ENCODE data around the gene SUSD3.

DNA sequence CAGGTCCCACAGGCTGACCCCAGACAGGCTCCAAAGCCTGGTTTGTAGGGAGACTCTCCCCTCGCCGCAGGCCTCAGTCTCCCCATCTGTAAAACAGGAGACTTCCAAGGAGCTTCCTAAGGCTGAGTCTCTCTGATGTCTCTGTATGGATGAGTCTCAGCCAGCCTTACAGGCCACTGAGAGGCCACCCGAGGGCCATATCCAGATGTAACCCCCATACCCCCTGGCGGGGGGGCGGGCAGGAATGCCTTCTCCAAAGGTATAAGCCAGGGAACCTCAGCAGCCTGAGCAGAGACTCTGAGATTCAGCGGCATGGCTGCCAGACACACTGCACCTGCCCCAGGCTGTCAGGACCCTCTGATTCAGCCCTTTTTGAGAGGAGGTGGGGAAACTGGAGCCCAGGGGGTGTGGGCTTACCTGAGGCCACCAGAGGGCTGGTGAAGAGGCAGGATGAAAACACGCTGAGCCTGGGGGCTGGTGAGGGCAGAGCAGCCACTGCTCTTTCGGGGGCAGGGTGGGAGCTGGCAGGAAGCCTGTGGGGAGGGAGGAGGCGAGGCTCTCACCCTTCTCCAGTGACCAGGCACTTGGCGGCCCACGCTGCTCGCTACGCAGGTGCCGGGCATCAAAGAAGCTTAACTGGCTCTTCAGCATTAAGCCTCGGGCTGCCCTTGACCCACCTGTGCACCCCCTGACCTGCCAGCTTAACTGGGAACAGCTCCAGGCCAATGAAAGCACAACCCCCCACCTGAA lies 5.5 kb upstream of the SUSD3 start:
- TF ChIP-seq, protein P1, sequence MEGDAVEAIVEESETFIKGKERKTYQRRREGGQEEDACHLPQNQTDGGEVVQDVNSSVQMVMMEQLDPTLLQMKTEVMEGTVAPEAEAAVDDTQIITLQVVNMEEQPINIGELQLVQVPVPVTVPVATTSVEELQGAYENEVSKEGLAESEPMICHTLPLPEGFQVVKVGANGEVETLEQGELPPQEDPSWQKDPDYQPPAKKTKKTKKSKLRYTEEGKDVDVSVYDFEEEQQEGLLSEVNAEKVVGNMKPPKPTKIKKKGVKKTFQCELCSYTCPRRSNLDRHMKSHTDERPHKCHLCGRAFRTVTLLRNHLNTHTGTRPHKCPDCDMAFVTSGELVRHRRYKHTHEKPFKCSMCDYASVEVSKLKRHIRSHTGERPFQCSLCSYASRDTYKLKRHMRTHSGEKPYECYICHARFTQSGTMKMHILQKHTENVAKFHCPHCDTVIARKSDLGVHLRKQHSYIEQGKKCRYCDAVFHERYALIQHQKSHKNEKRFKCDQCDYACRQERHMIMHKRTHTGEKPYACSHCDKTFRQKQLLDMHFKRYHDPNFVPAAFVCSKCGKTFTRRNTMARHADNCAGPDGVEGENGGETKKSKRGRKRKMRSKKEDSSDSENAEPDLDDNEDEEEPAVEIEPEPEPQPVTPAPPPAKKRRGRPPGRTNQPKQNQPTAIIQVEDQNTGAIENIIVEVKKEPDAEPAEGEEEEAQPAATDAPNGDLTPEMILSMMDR (IDR thresholded peaks at IDR 0.05) = no peak
- TF ChIP-seq POLR2A (IDR thresholded peaks at IDR 0.05) = no peak

Measured in Peyer's patch (tissue), 4 donors.